GM21825 (cell line): ENCODE data around the gene GBF1.
"Not testable (repeated sequence)": the region's sequence is repeated elsewhere in the genome, so short reads cannot be mapped to it uniquely, and the experiment has no call there.

Source experiments
- ATAC-seq: cut with Tn5 transposase; IDR thresholded peaks from one replicate; pipeline ENCODE4 v1.9.1; 2021; ENCODE audit warnings: mild to moderate bottlenecking, moderate library complexity; ENCODE audit not compliant: unreplicated experiment

GBF1 gene

GRCh38 chr10:102298899-102299298 lies 53.6 kb downstream of the GBF1 start:
- no peak for ATAC-seq

DNA sequence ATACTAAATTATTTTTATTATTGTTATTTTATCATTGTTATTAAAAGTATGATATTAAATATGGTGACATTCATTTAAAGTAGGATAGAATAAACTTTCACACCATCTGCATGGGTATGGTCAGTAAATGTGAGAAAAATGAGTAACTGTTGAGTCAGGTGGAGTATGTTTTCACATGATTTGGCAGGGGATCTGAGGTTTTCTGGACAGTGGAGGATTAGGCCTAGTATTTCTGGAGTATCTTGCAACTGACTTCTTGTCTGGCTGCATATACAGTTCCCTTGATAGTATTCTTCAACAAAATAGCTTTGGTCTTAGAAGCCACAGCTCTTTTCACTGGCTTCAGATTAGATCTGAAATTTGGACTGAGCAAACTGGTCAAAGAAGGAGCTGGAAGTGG lies 54.5 kb downstream of the GBF1 start:
- ATAC-seq = no peak

DNA sequence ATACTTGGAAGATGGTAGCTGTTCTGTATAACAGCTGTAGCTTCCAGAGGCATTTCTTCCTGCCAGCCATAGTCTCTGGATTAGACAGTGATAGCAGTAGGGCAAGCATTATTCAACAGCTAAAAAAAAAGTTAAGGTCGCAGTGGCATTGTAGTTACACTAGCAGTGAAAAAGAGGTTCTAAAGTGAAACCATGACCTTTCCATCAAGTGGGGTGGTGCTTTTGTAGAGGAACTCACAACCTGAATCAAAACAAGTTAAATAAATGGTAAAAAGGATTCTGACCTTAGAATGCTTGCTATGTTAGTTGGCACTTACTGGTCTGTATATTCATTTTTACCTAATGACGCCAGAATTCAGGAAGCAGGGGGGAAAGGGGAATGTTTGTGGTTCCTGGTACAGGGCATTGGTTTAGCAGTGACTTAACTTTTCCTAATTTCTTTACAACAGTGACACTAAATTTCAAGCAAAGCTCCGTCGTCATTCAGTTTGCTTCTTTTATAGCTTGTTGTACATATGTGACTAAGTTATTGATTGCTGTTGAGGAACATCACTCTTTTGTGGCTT lies 55.0 kb downstream of the GBF1 start:
- no peak for ATAC-seq

- ATAC-seq = not testable (repeated sequence)
Observed at GRCh38 chr10:102300912-102301311, 55.6 kb downstream of the GBF1 start.

DNA sequence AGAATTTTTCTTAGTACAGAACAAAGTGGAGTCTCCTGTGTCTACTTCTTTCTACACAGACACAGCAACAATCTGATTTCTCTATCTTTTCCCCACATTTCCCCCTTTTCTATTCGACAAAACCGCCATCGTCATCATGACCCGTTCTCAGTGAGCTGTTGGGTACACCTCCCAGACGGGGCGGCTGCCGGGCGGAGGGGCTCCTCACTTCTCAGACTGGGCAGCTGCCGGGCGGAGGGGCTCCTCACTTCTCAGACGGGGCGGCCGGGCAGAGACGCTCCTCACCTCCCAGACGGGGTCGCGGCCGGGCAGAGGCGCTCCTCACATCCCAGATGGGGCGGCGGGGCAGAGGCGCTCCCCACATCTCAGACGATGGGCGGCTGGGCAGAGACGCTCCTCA lies 56.0 kb downstream of the GBF1 start:
- ATAC-seq = not testable (repeated sequence)

DNA sequence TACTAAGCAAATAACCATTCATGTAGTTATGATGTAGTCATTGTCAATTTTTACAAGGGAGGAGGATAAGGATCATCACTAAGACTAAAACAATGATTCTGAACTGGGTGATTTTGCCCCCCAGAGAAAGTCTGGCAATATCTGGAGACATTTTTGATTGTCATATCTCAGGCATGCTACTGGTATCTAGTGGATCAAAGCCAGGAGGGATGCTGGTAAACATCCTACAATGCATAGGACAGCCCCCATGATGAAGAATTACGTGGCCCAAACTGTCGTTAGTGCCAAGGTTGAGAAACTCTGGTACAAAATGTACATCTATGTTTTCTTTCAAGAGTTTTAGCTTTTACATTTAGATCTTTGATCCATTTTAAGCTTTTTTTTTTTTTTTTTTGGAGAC lies 57.3 kb downstream of the GBF1 start:
- no peak for ATAC-seq

DNA sequence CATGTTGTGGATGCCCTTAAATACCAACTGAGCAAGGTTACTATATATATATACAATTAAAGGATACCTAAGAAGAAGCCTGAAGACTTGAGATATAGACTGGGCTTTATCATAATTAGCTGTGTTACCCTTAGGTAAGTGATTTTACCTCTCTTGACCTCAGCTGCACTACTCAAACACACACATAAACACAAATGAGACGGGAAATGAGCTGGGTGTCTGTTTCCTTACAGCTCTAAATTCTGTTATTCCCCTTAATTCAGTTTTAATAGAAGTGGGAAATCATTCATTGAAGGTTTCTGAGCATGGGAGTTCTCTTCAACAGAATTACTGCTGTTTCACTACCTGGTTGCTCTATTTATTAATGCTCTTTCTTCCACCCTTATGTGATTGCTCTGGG lies 60.7 kb downstream of the GBF1 start:
- ATAC-seq = no peak

DNA sequence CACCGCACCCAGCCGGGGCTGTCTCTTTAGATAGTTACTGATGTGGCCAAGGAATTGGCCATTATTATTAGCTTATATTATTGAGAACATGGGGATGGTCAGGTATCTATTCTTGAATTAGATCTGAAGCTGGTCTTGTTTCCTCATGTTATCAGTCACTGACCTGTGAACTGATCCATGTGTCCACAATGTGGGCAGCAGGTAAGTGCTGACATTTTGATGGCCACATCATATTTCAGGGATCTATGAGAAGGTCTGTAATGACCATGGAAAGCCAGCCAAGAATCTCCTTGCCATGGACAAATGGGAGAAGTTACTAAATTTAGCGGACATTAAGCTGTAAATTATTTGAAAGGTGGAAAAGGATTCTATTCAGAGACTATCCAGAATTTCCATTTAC lies 61.4 kb downstream of the GBF1 start:
- ATAC-seq = no peak

DNA sequence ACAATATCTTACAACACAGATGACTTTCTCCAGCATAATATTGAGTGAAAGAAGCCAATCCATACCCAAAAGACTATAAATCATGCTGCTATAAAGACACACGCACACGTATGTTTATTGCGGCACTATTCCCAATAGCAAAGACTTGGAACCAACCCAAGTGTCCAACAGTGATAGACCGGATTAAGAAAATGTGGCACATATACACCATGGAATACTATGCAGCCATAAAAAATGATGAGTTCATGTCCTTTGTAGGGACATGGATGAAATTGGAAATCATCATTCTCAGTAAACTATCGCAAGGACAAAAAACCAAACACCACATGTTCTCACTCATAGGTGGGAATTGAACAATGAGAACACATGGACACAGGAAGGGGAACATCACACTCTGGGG lies 63.0 kb downstream of the GBF1 start:
- not testable (repeated sequence) for ATAC-seq

DNA sequence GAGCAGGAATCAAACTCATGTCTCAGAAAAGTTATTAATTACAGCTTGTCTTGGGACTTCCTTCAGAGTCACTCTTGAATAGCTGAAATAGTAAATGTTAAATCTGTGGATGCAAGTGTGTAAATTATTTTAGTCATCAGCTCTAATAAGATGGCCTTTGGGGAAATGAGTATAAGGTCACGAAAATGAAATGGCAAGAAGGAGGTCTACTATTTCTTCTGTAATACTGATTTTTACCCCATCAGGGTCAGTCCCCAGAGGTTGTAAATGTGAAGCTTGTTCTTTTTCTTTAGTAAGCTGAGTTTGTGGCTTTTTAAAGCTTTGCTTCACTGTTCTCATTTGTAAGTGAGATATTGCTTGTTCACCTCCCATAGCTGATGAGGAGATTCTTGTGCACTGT lies 63.9 kb downstream of the GBF1 start:
- no peak for ATAC-seq

DNA sequence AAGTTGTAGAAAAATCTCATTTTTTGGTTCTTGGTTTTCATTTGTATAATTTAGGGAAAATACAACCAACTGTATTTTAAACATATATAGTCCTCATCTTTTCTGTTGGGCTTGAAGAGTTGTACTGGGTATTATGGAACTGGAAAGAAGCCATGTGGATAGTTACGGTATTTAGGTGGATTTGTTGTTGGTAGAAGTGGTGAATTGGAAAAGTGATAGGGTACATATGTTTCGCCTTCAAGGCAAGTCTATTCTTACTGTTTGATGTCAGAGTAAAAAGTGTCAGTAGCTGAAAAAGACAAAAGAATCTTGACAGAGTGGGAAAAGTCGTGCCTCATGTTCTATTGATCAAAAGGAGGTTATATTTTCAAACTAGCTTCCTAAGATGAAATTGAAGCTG lies 64.6 kb downstream of the GBF1 start:
- ATAC-seq = no peak

DNA sequence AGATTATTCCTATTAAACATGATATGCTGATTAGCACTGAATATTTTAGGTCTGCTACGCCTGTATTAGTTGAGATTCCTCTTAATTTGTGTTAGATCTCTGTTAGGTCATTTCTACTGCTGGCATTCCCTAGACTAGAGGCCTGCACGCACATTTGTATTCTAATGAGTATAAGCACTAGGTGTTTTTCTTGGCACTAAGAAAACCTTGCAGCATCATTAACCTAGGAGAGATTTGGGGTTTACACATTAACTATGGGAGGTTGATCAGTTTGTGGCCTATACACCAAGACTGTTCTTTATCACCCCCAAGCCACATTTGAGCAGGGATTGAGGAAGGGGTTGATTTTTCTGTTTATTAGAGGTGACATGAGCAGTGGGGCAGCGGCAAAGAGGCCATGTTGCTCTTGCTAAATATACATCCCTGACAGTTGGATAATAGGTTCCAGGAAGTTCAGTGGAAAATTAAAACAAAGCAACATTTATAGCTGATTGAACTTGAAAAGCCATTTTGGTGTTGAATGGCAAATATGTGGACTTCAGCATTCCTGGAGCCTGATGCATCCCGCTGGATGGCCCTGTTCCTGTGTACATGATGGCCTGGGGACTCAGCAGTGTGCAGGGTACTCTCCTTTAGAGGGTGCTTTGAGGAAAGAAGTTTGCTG lies 65.2 kb downstream of the GBF1 start:
- ATAC-seq = no peak

DNA sequence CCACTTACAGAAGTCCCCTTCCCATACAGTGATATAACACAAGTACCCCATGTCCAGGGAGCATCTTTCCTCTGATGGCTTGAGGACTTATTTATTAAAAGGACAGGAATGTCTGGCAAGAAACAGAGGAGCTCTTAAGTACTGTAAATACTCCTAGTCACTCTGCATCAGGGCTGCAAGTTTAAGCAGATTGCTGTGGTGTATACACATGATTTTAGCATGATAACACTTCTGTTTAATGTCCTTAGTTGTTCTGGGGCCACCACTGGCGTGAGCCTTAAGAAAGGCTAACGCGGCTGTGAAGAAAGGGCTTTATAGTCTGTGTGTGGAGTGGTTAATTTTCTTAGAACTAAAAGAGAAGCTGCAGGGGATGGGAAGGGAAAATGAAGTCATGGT lies 65.7 kb downstream of the GBF1 start:
- no peak for ATAC-seq

GRCh38 chr10:102312683-102313082 lies 67.4 kb downstream of the GBF1 start:
- ATAC-seq = no peak

- ATAC-seq = no peak
Observed at GRCh38 chr10:102313221-102313896, 68.0 kb downstream of the GBF1 start.

- ATAC-seq = no peak
Observed at GRCh38 chr10:102314801-102315200, 69.5 kb downstream of the GBF1 start.

DNA sequence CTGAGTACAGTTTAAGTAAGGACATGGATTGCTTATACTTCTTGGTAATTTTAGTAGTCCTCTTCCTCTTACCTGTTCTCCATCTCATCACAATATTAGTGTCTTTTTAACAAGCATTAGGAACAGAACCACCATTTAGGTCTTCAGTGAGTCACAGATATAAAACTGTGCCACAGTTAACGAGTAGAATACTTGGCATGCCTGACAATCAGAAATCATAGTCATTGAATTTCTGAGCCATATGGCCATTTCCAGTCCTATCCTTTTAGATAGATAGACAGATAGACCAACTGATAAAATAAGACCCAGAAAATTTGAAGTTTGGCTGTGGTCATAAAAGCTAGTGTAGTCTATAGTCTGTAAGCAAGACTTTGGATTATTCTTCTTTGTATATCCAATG lies 71.1 kb downstream of the GBF1 start:
- no peak for ATAC-seq

DNA sequence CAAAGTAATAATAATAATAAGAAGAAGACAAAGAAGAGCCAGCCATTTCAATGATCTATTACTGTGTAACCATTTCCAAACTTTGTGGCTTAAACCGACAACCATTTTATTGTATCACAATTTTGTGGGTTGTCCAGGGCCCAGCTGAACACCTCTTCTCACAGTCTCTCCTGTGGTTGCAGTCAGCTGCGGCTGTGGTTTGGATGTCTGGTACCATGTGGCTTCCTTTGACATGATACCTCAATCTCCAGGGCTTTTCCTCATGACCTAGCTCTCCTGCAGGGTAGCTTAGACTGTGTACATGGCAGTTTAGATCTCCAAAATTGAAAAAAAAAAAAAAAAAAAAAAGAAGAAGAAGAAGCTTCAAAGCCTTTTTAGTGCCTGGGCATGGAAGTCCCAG lies 77.6 kb downstream of the GBF1 start:
- peak; percentile 54 for ATAC-seq

GRCh38 chr10:102324061-102324460 lies 78.7 kb downstream of the GBF1 start:
- no peak for ATAC-seq

GRCh38 chr10:102326031-102326430 lies 80.7 kb downstream of the GBF1 start:
- ATAC-seq = no peak

GRCh38 chr10:102327002-102327401 lies 81.7 kb downstream of the GBF1 start:
- ATAC-seq = no peak

- no peak for ATAC-seq
Observed at GRCh38 chr10:102327641-102328040, 82.3 kb downstream of the GBF1 start.

GRCh38 chr10:102332772-102333171 lies 87.4 kb downstream of the GBF1 start:
- ATAC-seq = no peak
